ENCODE measurements around the gene AMDHD2. TPM values are rescaled to one million over a fixed set of nuclear protein-coding genes. Genes with fewer than 3 reads are reported as not detected.
"Not testable (repeated sequence)": the region's sequence is repeated elsewhere in the genome, so short reads cannot be mapped to it uniquely, and the experiment has no call there.

Gene AMDHD2
- total RNA-seq, 1 experiment from 2014 or later, result 22.7 TPM

DNA sequence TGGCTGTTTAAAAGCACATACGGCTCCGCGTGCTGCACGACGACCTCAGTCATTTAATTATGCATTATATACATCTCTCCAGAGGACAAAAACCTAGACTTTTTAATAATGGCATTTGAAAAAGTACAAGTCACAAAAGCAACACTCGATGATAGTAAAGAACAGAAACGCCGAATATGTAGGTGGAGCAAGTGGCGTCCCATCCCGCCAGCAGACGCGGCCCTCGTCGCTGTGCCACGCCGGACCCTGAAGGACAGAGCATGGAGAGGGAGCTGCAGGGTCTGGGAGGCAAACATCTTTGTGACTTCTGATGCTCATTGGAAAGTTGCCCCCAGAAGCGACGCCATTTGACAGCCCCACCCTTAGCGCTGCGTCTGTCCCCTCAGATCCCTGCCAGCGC, 55.7 kb downstream of the AMDHD2 start:
- not testable (repeated sequence) for H3K27ac ChIP-seq (ENCODE audit: low read length); H3K4me2 ChIP-seq (ENCODE audit: low read depth, low read length, poor library complexity, severe bottlenecking); H2AFZ ChIP-seq (ENCODE audit: low read length); H4K20me1 ChIP-seq (ENCODE audit: insufficient read depth, low read depth, low read length); DNase-seq; H3K4me3 ChIP-seq (ENCODE audit: low read length); H3K9me2 ChIP-seq (replicated peaks; ENCODE audit: insufficient read depth, low read length); H3K4me1 ChIP-seq (ENCODE audit: low read length); H3K36me3 ChIP-seq (ENCODE audit: insufficient read depth, low read length); H3K9ac ChIP-seq (ENCODE audit: low read length); H3K9me3 ChIP-seq (ENCODE audit: low read length); H3K79me2 ChIP-seq (ENCODE audit: low read length); H3K27me3 ChIP-seq (ENCODE audit: low read length)

GRCh38 chr16:2577044-2577443, 56.9 kb downstream of the AMDHD2 start:
- not testable (repeated sequence) for H3K36me3 ChIP-seq (ENCODE audit: insufficient read depth, low read length); H4K20me1 ChIP-seq (ENCODE audit: insufficient read depth, low read depth, low read length); H2AFZ ChIP-seq (ENCODE audit: low read length); DNase-seq; H3K4me2 ChIP-seq (ENCODE audit: low read depth, low read length, poor library complexity, severe bottlenecking); H3K79me2 ChIP-seq (ENCODE audit: low read length); H3K27me3 ChIP-seq (ENCODE audit: low read length); H3K4me3 ChIP-seq (ENCODE audit: low read length); H3K27ac ChIP-seq (ENCODE audit: low read length); H3K9me3 ChIP-seq (ENCODE audit: low read length); H3K9me2 ChIP-seq (replicated peaks; ENCODE audit: insufficient read depth, low read length); H3K9ac ChIP-seq (ENCODE audit: low read length); H3K4me1 ChIP-seq (ENCODE audit: low read length)

DNA sequence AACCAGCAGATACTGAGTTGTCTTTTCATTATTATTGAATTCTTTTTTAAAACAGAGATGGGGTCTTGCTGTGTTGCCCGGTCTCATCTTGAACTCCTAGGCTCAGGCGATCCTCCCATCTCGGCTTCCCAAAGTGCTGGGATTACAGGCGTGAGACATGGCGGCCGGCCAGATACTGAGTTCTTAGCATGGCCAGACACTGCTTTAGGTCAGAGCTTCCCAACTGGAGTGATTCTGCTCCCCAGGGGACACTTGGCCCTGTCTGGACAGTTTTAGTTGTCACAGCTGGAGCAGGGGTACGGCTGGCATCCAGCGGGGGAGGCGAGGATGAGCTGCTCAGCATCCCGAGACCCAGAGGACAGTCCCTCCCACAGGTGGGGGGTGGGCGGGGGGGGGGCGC, 58.7 kb downstream of the AMDHD2 start:
- not testable (repeated sequence) for H3K9me2 ChIP-seq (replicated peaks; ENCODE audit: insufficient read depth, low read length); H3K4me2 ChIP-seq (ENCODE audit: low read depth, low read length, poor library complexity, severe bottlenecking); H3K27ac ChIP-seq (ENCODE audit: low read length); H4K20me1 ChIP-seq (ENCODE audit: insufficient read depth, low read depth, low read length); H2AFZ ChIP-seq (ENCODE audit: low read length); H3K9ac ChIP-seq (ENCODE audit: low read length); H3K9me3 ChIP-seq (ENCODE audit: low read length); DNase-seq; H3K4me3 ChIP-seq (ENCODE audit: low read length); H3K36me3 ChIP-seq (ENCODE audit: insufficient read depth, low read length); H3K4me1 ChIP-seq (ENCODE audit: low read length); H3K79me2 ChIP-seq (ENCODE audit: low read length); H3K27me3 ChIP-seq (ENCODE audit: low read length)

GRCh38 chr16:2580143-2580542, 60.0 kb downstream of the AMDHD2 start:
- not testable (repeated sequence) for H3K79me2 ChIP-seq (ENCODE audit: low read length); H3K9ac ChIP-seq (ENCODE audit: low read length); H3K4me1 ChIP-seq (ENCODE audit: low read length); DNase-seq; H2AFZ ChIP-seq (ENCODE audit: low read length); H3K4me2 ChIP-seq (ENCODE audit: low read depth, low read length, poor library complexity, severe bottlenecking); H3K9me2 ChIP-seq (replicated peaks; ENCODE audit: insufficient read depth, low read length); H4K20me1 ChIP-seq (ENCODE audit: insufficient read depth, low read depth, low read length); H3K9me3 ChIP-seq (ENCODE audit: low read length); H3K27me3 ChIP-seq (ENCODE audit: low read length); H3K36me3 ChIP-seq (ENCODE audit: insufficient read depth, low read length); H3K27ac ChIP-seq (ENCODE audit: low read length); H3K4me3 ChIP-seq (ENCODE audit: low read length)

DNA sequence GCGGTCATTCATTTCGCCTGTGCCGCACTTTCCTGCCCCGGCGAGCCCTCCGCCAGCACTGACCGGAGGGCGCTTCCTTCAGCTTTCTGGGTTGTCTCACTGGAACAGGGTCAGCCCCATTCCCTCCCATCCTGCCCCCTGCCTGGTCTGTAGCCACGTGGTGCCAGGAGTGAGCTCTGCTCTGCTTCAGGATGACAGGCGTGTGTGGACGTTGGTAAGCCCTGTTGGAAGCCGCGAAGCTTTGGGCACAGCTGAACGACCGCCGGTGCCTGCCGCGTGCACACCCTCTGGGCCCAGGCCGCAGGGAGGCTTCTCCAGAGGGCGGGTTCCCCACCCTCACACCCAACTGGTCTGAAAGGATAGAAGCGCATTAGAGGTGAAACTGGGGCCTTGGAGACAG, 60.6 kb downstream of the AMDHD2 start:
- not testable (repeated sequence) for H2AFZ ChIP-seq (ENCODE audit: low read length); H3K79me2 ChIP-seq (ENCODE audit: low read length); H3K27me3 ChIP-seq (ENCODE audit: low read length); H3K36me3 ChIP-seq (ENCODE audit: insufficient read depth, low read length); DNase-seq; H4K20me1 ChIP-seq (ENCODE audit: insufficient read depth, low read depth, low read length); H3K4me1 ChIP-seq (ENCODE audit: low read length); H3K9me3 ChIP-seq (ENCODE audit: low read length); H3K4me3 ChIP-seq (ENCODE audit: low read length); H3K27ac ChIP-seq (ENCODE audit: low read length); H3K4me2 ChIP-seq (ENCODE audit: low read depth, low read length, poor library complexity, severe bottlenecking); H3K9ac ChIP-seq (ENCODE audit: low read length); H3K9me2 ChIP-seq (replicated peaks; ENCODE audit: insufficient read depth, low read length)

Small RNAs within 50 kb of the gene (small RNA-seq; reads per million reads assigned to genes)
- gene AC093525.1 (not detected), gene MIR3178 (not detected)

Other genes starting within 250 kb of the AMDHD2 start
- 0.37 and 0.87 TPM in 2 replicates for gene ABCA3, start 179.6 kb upstream of the AMDHD2 start, total RNA-seq (2014; rRNA removed; shearing (Covaris generic); ENCODE audit: low replicate concordance)
- gene CCNF, start 90.9 kb upstream of the AMDHD2 start, total RNA-seq (2014; rRNA removed; shearing (Covaris generic); ENCODE audit: low replicate concordance), result 13.5 and 15.1 TPM in 2 replicates
- 6.4 and 27.7 TPM in 2 replicates for gene TEDC2, start 60.3 kb upstream of the AMDHD2 start, total RNA-seq (2014; rRNA removed; shearing (Covaris generic); ENCODE audit: low replicate concordance)
- 0.45 and 0.94 TPM in 2 replicates for gene NTN3, start 49.1 kb upstream of the AMDHD2 start, total RNA-seq (2014; rRNA removed; shearing (Covaris generic); ENCODE audit: low replicate concordance)
- gene TBC1D24, start 45.2 kb upstream of the AMDHD2 start, total RNA-seq (2014; rRNA removed; shearing (Covaris generic); ENCODE audit: low replicate concordance), result 15.8 and 20.5 TPM in 2 replicates
- gene ATP6V0C, start 6.4 kb upstream of the AMDHD2 start, total RNA-seq (2014; rRNA removed; shearing (Covaris generic); ENCODE audit: low replicate concordance), result 29.4 and 30.2 TPM in 2 replicates
- 0.43 TPM in 1 of 2 replicates, not detected in the other for gene CEMP1, start 11.0 kb downstream of the AMDHD2 start, total RNA-seq (2014; rRNA removed; shearing (Covaris generic); ENCODE audit: low replicate concordance)
- gene PDPK1, start 17.6 kb downstream of the AMDHD2 start, total RNA-seq (2014; rRNA removed; shearing (Covaris generic); ENCODE audit: low replicate concordance), result 24.9 and 49.5 TPM in 2 replicates
- 15.7 and 21.1 TPM in 2 replicates for gene KCTD5, start 162.2 kb downstream of the AMDHD2 start, total RNA-seq (2014; rRNA removed; shearing (Covaris generic); ENCODE audit: low replicate concordance)
- gene PRSS27, start 199.9 kb downstream of the AMDHD2 start, total RNA-seq (2014; rRNA removed; shearing (Covaris generic); ENCODE audit: low replicate concordance), result 1.4 and 2.8 TPM in 2 replicates
- 127 and 133 TPM in 2 replicates for gene SRRM2, start 232.3 kb downstream of the AMDHD2 start, total RNA-seq (2014; rRNA removed; shearing (Covaris generic); ENCODE audit: low replicate concordance)